ENCODE results near the gene LANCL1.
"Not testable (repeated sequence)": the region's sequence is repeated elsewhere in the genome, so short reads cannot be mapped to it uniquely, and the experiment has no call there.

Gene LANCL1

GRCh38 chr2:210478661-210479060 is 2.1 kb upstream of the LANCL1 start:
- Mint-ChIP-seq H3K27me3 (no peaks in the 10 kb centered on the region), H3K36me3 (peaks cover 2% of the 10 kb centered on the region), H3K9me3 (ENCODE audit: low read depth) (no peaks in the 10 kb centered on the region), H3K4me1 (ENCODE audit: low read depth) (peaks cover 53% of the 10 kb centered on the region), H3K4me3 (no peak overlapping the region), H3K27ac (no peak overlapping the region)

- Mint-ChIP-seq H3K27ac (peak overlapping the region; percentile 99), H3K27me3 (no peaks in the 10 kb centered on the region), H3K4me1 (ENCODE audit: low read depth) (peaks cover 61% of the 10 kb centered on the region), H3K36me3 (peaks cover 4% of the 10 kb centered on the region), H3K9me3 (ENCODE audit: low read depth) (no peaks in the 10 kb centered on the region), H3K4me3 (peak overlapping the region; percentile 100)
Observed at GRCh38 chr2:210477496-210477895, 937 bp upstream of the LANCL1 start.

GRCh38 chr2:210475706-210476105 is 853 bp downstream of the LANCL1 start:
- peaks cover 11% of the 10 kb centered on the region for H3K36me3 Mint-ChIP-seq
- H3K27me3 Mint-ChIP-seq: no peaks in the 10 kb centered on the region
- peaks cover 62% of the 10 kb centered on the region for H3K4me1 Mint-ChIP-seq (ENCODE audit: low read depth)
- H3K27ac Mint-ChIP-seq: peak overlapping the region; percentile 81
- peak overlapping the region; percentile 100 for H3K4me3 Mint-ChIP-seq
- no peaks in the 10 kb centered on the region for H3K9me3 Mint-ChIP-seq (ENCODE audit: low read depth)

- Mint-ChIP-seq H3K4me1 (ENCODE audit: low read depth) (peaks cover 53% of the 10 kb centered on the region), H3K27me3 (no peaks in the 10 kb centered on the region), H3K9me3 (ENCODE audit: low read depth) (no peaks in the 10 kb centered on the region), H3K36me3 (peaks cover 14% of the 10 kb centered on the region), H3K4me3 (peak overlapping the region; percentile 68), H3K27ac (peak overlapping the region; percentile 69)
Observed at GRCh38 chr2:210474776-210475175, 1.8 kb downstream of the LANCL1 start.

- Mint-ChIP-seq H3K27ac (no peak overlapping the region), H3K4me3 (no peak overlapping the region), H3K36me3 (peaks cover 34% of the 10 kb centered on the region), H3K4me1 (ENCODE audit: low read depth) (peaks cover 3% of the 10 kb centered on the region), H3K9me3 (ENCODE audit: low read depth) (no peaks in the 10 kb centered on the region), H3K27me3 (no peaks in the 10 kb centered on the region)
Observed at GRCh38 chr2:210461401-210461800, 15.2 kb downstream of the LANCL1 start.

- Mint-ChIP-seq H3K4me3 (no peak overlapping the region), H3K36me3 (peaks cover 29% of the 10 kb centered on the region)
Observed at GRCh38 chr2:210460322-210461227, 16.0 kb downstream of the LANCL1 start.

GRCh38 chr2:210459880-210460279 is 16.7 kb downstream of the LANCL1 start:
- Mint-ChIP-seq H3K27me3 (no peaks in the 10 kb centered on the region), H3K4me3 (no peak overlapping the region), H3K4me1 (ENCODE audit: low read depth) (peaks cover 3% of the 10 kb centered on the region), H3K27ac (no peak overlapping the region), H3K9me3 (ENCODE audit: low read depth) (no peaks in the 10 kb centered on the region), H3K36me3 (peaks cover 22% of the 10 kb centered on the region)

More at GRCh38 chr2:210460322-210461227, 16.0 kb downstream of the LANCL1 start:
- Mint-ChIP-seq H3K4me1 (ENCODE audit: low read depth) (peaks cover 3% of the 10 kb centered on the region), H3K9me3 (ENCODE audit: low read depth) (no peaks in the 10 kb centered on the region), H3K27me3 (no peaks in the 10 kb centered on the region), H3K27ac (no peak overlapping the region)

- H3K36me3 Mint-ChIP-seq: peaks cover 26% of the 10 kb centered on the region
- peaks cover 3% of the 10 kb centered on the region for H3K4me1 Mint-ChIP-seq (ENCODE audit: low read depth)
- H3K9me3 Mint-ChIP-seq (ENCODE audit: low read depth): no peaks in the 10 kb centered on the region
- H3K27me3 Mint-ChIP-seq: no peaks in the 10 kb centered on the region
- no peak overlapping the region for H3K4me3 Mint-ChIP-seq
- no peak overlapping the region for H3K27ac Mint-ChIP-seq
Observed at GRCh38 chr2:210459407-210459806, 17.2 kb downstream of the LANCL1 start.

- no peaks in the 10 kb centered on the region for H3K27me3 Mint-ChIP-seq
- H3K36me3 Mint-ChIP-seq: peaks cover 26% of the 10 kb centered on the region
- H3K4me3 Mint-ChIP-seq: no peak overlapping the region
- no peaks in the 10 kb centered on the region for H3K9me3 Mint-ChIP-seq (ENCODE audit: low read depth)
- peak overlapping the region; percentile 16 for H3K27ac Mint-ChIP-seq
- peaks cover 3% of the 10 kb centered on the region for H3K4me1 Mint-ChIP-seq (ENCODE audit: low read depth)
Observed at GRCh38 chr2:210458395-210458794, 18.2 kb downstream of the LANCL1 start.

- Mint-ChIP-seq H3K9me3 (ENCODE audit: low read depth) (no peaks in the 10 kb centered on the region), H3K36me3 (peaks cover 35% of the 10 kb centered on the region), H3K27me3 (no peaks in the 10 kb centered on the region), H3K4me3 (no peak overlapping the region), H3K27ac (no peak overlapping the region), H3K4me1 (ENCODE audit: low read depth) (peaks cover 6% of the 10 kb centered on the region)
Observed at GRCh38 chr2:210456571-210456970, 20.0 kb downstream of the LANCL1 start.

GRCh38 chr2:210454336-210454735 is 22.2 kb downstream of the LANCL1 start:
- Mint-ChIP-seq H3K9me3 (ENCODE audit: low read depth) (no peaks in the 10 kb centered on the region), H3K4me3 (no peak overlapping the region), H3K27ac (no peak overlapping the region), H3K27me3 (no peaks in the 10 kb centered on the region), H3K36me3 (peaks cover 35% of the 10 kb centered on the region), H3K4me1 (ENCODE audit: low read depth) (peaks cover 14% of the 10 kb centered on the region)

GRCh38 chr2:210452194-210452593 is 24.4 kb downstream of the LANCL1 start:
- no peak overlapping the region for H3K27ac Mint-ChIP-seq
- peaks cover 16% of the 10 kb centered on the region for H3K4me1 Mint-ChIP-seq (ENCODE audit: low read depth)
- H3K27me3 Mint-ChIP-seq: no peaks in the 10 kb centered on the region
- peaks cover 7% of the 10 kb centered on the region for H3K9me3 Mint-ChIP-seq (ENCODE audit: low read depth)
- H3K4me3 Mint-ChIP-seq: no peak overlapping the region
- H3K36me3 Mint-ChIP-seq: peaks cover 51% of the 10 kb centered on the region

- not testable (repeated sequence) for H3K4me3 Mint-ChIP-seq; H3K27me3 Mint-ChIP-seq; H3K9me3 Mint-ChIP-seq (ENCODE audit: low read depth); H3K27ac Mint-ChIP-seq
- H3K36me3 Mint-ChIP-seq: peaks cover 54% of the 10 kb centered on the region
- H3K4me1 Mint-ChIP-seq (ENCODE audit: low read depth): peaks cover 16% of the 10 kb centered on the region
Observed at GRCh38 chr2:210450942-210451341, 25.6 kb downstream of the LANCL1 start.

GRCh38 chr2:210445732-210446131 is 30.8 kb downstream of the LANCL1 start:
- H3K27me3 Mint-ChIP-seq: no peaks in the 10 kb centered on the region
- peaks cover 7% of the 10 kb centered on the region for H3K9me3 Mint-ChIP-seq (ENCODE audit: low read depth)
- H3K4me1 Mint-ChIP-seq (ENCODE audit: low read depth): peaks cover 18% of the 10 kb centered on the region
- H3K4me3 Mint-ChIP-seq: no peak overlapping the region
- peaks cover 40% of the 10 kb centered on the region for H3K36me3 Mint-ChIP-seq
- no peak overlapping the region for H3K27ac Mint-ChIP-seq

- peaks cover 39% of the 10 kb centered on the region for H3K36me3 Mint-ChIP-seq
Observed at GRCh38 chr2:210445116-210445707, 31.3 kb downstream of the LANCL1 start.

More at GRCh38 chr2:210445116-210445707, 31.3 kb downstream of the LANCL1 start:
- no peak overlapping the region for H3K27ac Mint-ChIP-seq
- H3K4me1 Mint-ChIP-seq (ENCODE audit: low read depth): peaks cover 16% of the 10 kb centered on the region
- H3K27me3 Mint-ChIP-seq: no peaks in the 10 kb centered on the region
- H3K4me3 Mint-ChIP-seq: no peak overlapping the region
- peaks cover 7% of the 10 kb centered on the region for H3K9me3 Mint-ChIP-seq (ENCODE audit: low read depth)
